Activated CD8-positive, alpha-beta T cell treated with anti-CD3 and anti-CD28 coated beads for 36 hours (primary cell): Measurements from ENCODE around the gene CARD19. TPM values are rescaled to one million over a fixed set of nuclear protein-coding genes. Genes with fewer than 3 reads are reported as not detected.
A peak's percentile ranks its signal among the peaks of the same experiment; 100 is the strongest.

Experiments
- ATAC-seq: fragments of 200-7000 bp; cut with Tn5 transposase; one replicate; pipeline ENCODE4 v1.10.0; 2021; ENCODE audit warnings: mild to moderate bottlenecking, moderate library complexity
- CTCF ChIA-PET: fragments of 350-600 bp; sonication (Branson Sonifier 250); formaldehyde crosslinking; loops from one replicate; lab custom pipeline; 2021; ENCODE audit warnings: antibody characterized with exemption; lab: Charles Lee
- POLR2A ChIA-PET: fragments of 350-600 bp; sonication (Branson Sonifier 250); formaldehyde crosslinking; loops from one replicate; lab custom pipeline; 2021; ENCODE audit warnings: antibody characterized with exemption; lab: Charles Lee
- DNase-seq: peaks from one replicate; pipeline ENCODE4 v3.0.0-alpha.2; 2020
- H3K27ac Mint-ChIP-seq: one replicate; pipeline ENCODE4 v1.8.0; 2021; ENCODE audit warnings: mild to moderate bottlenecking, mixed read lengths
- H3K27me3 Mint-ChIP-seq: one replicate; pipeline ENCODE4 v1.8.0; 2021; ENCODE audit warnings: mixed read lengths
- H3K36me3 Mint-ChIP-seq: one replicate; pipeline ENCODE4 v1.8.0; 2021; ENCODE audit warnings: low read depth, mixed read lengths
- H3K4me1 Mint-ChIP-seq: one replicate; pipeline ENCODE4 v1.8.0; 2021; ENCODE audit warnings: low read depth, mixed read lengths
- H3K4me3 Mint-ChIP-seq: one replicate; pipeline ENCODE4 v1.8.0; 2021; ENCODE audit warnings: mild to moderate bottlenecking, moderate library complexity, mixed read lengths
- H3K9me3 Mint-ChIP-seq: one replicate; pipeline ENCODE4 v1.8.0; 2021; ENCODE audit warnings: mixed read lengths
- CTCF ChIP-seq: fragments of 200-600 bp; IDR thresholded peaks from one replicate; pipeline ENCODE4 v1.8.0; 2022; ENCODE audit warnings: antibody characterized with exemption, mild to moderate bottlenecking
- intact Hi-C: fragments of 100-400 bp; cut with micrococcal nuclease; formaldehyde crosslinking; loops from one replicate; pipeline ENCODE4 v1.10.0; 2022
- total RNA-seq, 2 experiments: library from RNA; stranded (reverse); gene quantifications; one replicate each; pipeline ENCODE4 v1.2.3, GENCODE V29; 2021

CARD19 gene
- total RNA-seq, 2 experiments from 2014 or later: 42.9 to 43.4 TPM

- CTCF ChIA-PET: interaction anchor here (1.0 to 1.4 kb wide), 5 partner anchors 16 to 136 kb away, joined by 3 to 5 read pairs (median 3); no protein-coding TSS in a partner anchor
- peak overlapping the region; percentile 81 for H3K27ac Mint-ChIP-seq
Observed at GRCh38 chr9:93092251-93092991, 3.6 kb upstream of the CARD19 start.

GRCh38 chr9:93093127-93093876, 2.7 kb upstream of the CARD19 start:
- H3K4me3 Mint-ChIP-seq: peak overlapping the region; percentile 5
- peaks cover 29% of the 10 kb centered on the region for H3K36me3 Mint-ChIP-seq
- DNase-seq: peak; percentile 53
- POLR2A ChIA-PET: interaction anchor here (1.0 to 3.0 kb wide), 4 partner anchors 18 to 126 kb away, joined by 3 to 12 read pairs (median 4); no protein-coding TSS in a partner anchor
- H3K27ac Mint-ChIP-seq: peak overlapping the region; percentile 97
- no peaks in the 10 kb centered on the region for H3K27me3 Mint-ChIP-seq
- ATAC-seq: no peak
- intact Hi-C loops: loop anchor here (10.0 kb wide), 1 partner anchor 129 kb away; no protein-coding TSS in a partner anchor
- no peak for TF ChIP-seq CTCF
- peaks cover 73% of the 10 kb centered on the region for H3K4me1 Mint-ChIP-seq
- CTCF ChIA-PET: interaction anchor here (1.4 kb wide), 1 partner anchor 90 kb away, joined by 5 read pairs; no protein-coding TSS in a partner anchor
- H3K9me3 Mint-ChIP-seq: peaks cover 19% of the 10 kb centered on the region

More at GRCh38 chr9:93092251-93092991, 3.6 kb upstream of the CARD19 start:
- peaks cover 64% of the 10 kb centered on the region for H3K4me1 Mint-ChIP-seq
- H3K36me3 Mint-ChIP-seq: peaks cover 32% of the 10 kb centered on the region
- intact Hi-C loops: loop anchor here (10.0 kb wide), 1 partner anchor 128 kb away; no protein-coding TSS in a partner anchor
- H3K4me3 Mint-ChIP-seq: no peak overlapping the region
- TF ChIP-seq CTCF: no peak
- DNase-seq (no peak), ATAC-seq (no peak)
- H3K27me3 Mint-ChIP-seq: no peaks in the 10 kb centered on the region
- H3K9me3 Mint-ChIP-seq: peaks cover 19% of the 10 kb centered on the region
- POLR2A ChIA-PET: interaction anchor here (0.7 to 3.0 kb wide), 5 partner anchors 9 to 43 kb away, joined by 3 to 12 read pairs (median 5); no protein-coding TSS in a partner anchor

GRCh38 chr9:93093877-93094657, 1.9 kb upstream of the CARD19 start:
- Mint-ChIP-seq H3K36me3 (peaks cover 23% of the 10 kb centered on the region), H3K27me3 (no peaks in the 10 kb centered on the region), H3K27ac (peak overlapping the region; percentile 97), H3K4me3 (peak overlapping the region; percentile 81), H3K4me1 (peaks cover 70% of the 10 kb centered on the region), H3K9me3 (peaks cover 19% of the 10 kb centered on the region)
- DNase-seq (peak; percentile 19), ATAC-seq (no peak)
- CTCF ChIA-PET: interaction anchor here (0.8 to 1.4 kb wide), 2 partner anchors 15 to 91 kb away, joined by 3 to 5 read pairs; no protein-coding TSS in a partner anchor
- intact Hi-C loops: loop anchor here (10.0 kb wide), 1 partner anchor 129 kb away; no protein-coding TSS in a partner anchor
- TF ChIP-seq CTCF: no peak
- POLR2A ChIA-PET: interaction anchor here (1.0 to 1.8 kb wide), 8 partner anchors 10 to 127 kb away, joined by 3 to 8 read pairs (median 4); no protein-coding TSS in a partner anchor

GRCh38 chr9:93094658-93095204, 1.3 kb upstream of the CARD19 start:
- intact Hi-C loops: loop anchor here (5.0 to 10.0 kb wide), 3 partner anchors 32 to 130 kb away; partner anchors contain the start of gene NINJ1
- ChIA-PET POLR2A (interaction anchor here (0.9 to 1.8 kb wide), 10 partner anchors 11 to 129 kb away, joined by 3 to 8 read pairs (median 4); no protein-coding TSS in a partner anchor), CTCF (interaction anchor here (0.6 to 1.0 kb wide), 3 partner anchors 14 to 91 kb away, joined by 3 read pairs; no protein-coding TSS in a partner anchor)
- peak overlapping the region; percentile 97 for H3K27ac Mint-ChIP-seq
- DNase-seq (peak; percentile 44), ATAC-seq (no peak)
- peaks cover 16% of the 10 kb centered on the region for H3K36me3 Mint-ChIP-seq
- H3K9me3 Mint-ChIP-seq: peaks cover 19% of the 10 kb centered on the region
- peak overlapping the region; percentile 81 for H3K4me3 Mint-ChIP-seq
- peaks cover 68% of the 10 kb centered on the region for H3K4me1 Mint-ChIP-seq
- no peak for TF ChIP-seq CTCF
- H3K27me3 Mint-ChIP-seq: no peaks in the 10 kb centered on the region
